ENCODE results near the gene UBE2K. TPM values are rescaled to one million over a fixed set of nuclear protein-coding genes. Genes with fewer than 3 reads are reported as not detected.

Gene UBE2K
- total RNA-seq, 1 experiment from 2014 or later = 151 TPM

GRCh38 chr4:39756159-39756558, 58.2 kb downstream of the UBE2K start:
- no peak for TF ChIP-seq CTCF (conservative IDR thresholded peaks at IDR 0.05)
- no peak overlapping the region for H3K4me2 ChIP-seq (ENCODE audit: insufficient read depth, insufficient read length, low read length)
- H4K5ac ChIP-seq (ENCODE audit: insufficient read length, low read depth, low read length) = no peak overlapping the region
- no CpG with 5 or more reads among the region's 2 CpGs for WGBS (ENCODE audit: extremely low coverage, insufficient read length, low lambda C conversion rate)
- no peak overlapping the region for H2BK120ac ChIP-seq (ENCODE audit: low read depth, low read length, poor library complexity, severe bottlenecking)
- H3K4me3 Mint-ChIP-seq = no peak overlapping the region
- no peak overlapping the region for H3K27ac ChIP-seq (ENCODE audit: insufficient read length, low read depth, low read length)
- H3K27ac Mint-ChIP-seq = no peak overlapping the region
- H2BK5ac ChIP-seq (ENCODE audit: insufficient read length, low read length) = no peak overlapping the region
- no peak for DNase-seq
- H3K4me1 Mint-ChIP-seq = peaks cover 8% of the 10 kb centered on the region in 2 experiments
- no peak overlapping the region for H3K14ac ChIP-seq (ENCODE audit: insufficient read depth, low read length)
- no peak overlapping the region for H2AFZ ChIP-seq (ENCODE audit: low read length)
- H3K23ac ChIP-seq (ENCODE audit: insufficient read length, low read depth, low read length) = no peak overlapping the region
- H2AK5ac ChIP-seq (ENCODE audit: insufficient read length, low read length) = no peak overlapping the region
- no peaks in the 10 kb centered on the region for H3K23me2 ChIP-seq (ENCODE audit: insufficient read length, low read depth, low read length, poor library complexity, severe bottlenecking)
- peaks cover 12 to 57% (median 48%) of the 10 kb centered on the region in 3 experiments; a peak in 6 of 7 replicates for H3K36me3 Mint-ChIP-seq (ENCODE audit: insufficient read depth in 1 of 3, low read depth in 3 of 3)
- H3K4ac ChIP-seq (ENCODE audit: low read depth, low read length) = no peak overlapping the region
- no peak overlapping the region for H3K56ac ChIP-seq (ENCODE audit: insufficient read length, low read depth, low read length)
- no peak overlapping the region for H2BK20ac ChIP-seq (ENCODE audit: low read depth, low read length, poor library complexity, severe bottlenecking)
- H3K9ac ChIP-seq (ENCODE audit: extremely low read depth, insufficient read length, low read length) = no peak overlapping the region
- no peak overlapping the region for H2BK15ac ChIP-seq (ENCODE audit: low read depth, low read length)
- H3K27me3 Mint-ChIP-seq (ENCODE audit: low read depth) = no peaks in the 10 kb centered on the region
- H3K79me1 ChIP-seq (ENCODE audit: insufficient read depth, low read depth, low read length, poor library complexity, severe bottlenecking) = no peaks in the 10 kb centered on the region
- H2BK12ac ChIP-seq (ENCODE audit: insufficient read length, low read depth, low read length) = no peak overlapping the region
- H3T11ph ChIP-seq (ENCODE audit: low read length) = no peak overlapping the region
- no peaks in the 10 kb centered on the region for H3K27me3 ChIP-seq (ENCODE audit: insufficient read depth, low read length)
- no peaks in the 10 kb centered on the region for H4K20me1 ChIP-seq (ENCODE audit: control insufficient read depth, insufficient read depth, insufficient read length)
- no peaks in the 10 kb centered on the region for H3K9me3 Mint-ChIP-seq
- no peak overlapping the region for H4K91ac ChIP-seq (ENCODE audit: insufficient read length, low read depth, low read length)
- no peak overlapping the region for H3K18ac ChIP-seq (ENCODE audit: insufficient read length, low read depth, low read length)
- no peaks in the 10 kb centered on the region for H3K4me1 ChIP-seq (ENCODE audit: insufficient read depth, low read length)
- no peaks in the 10 kb centered on the region for H3K79me2 ChIP-seq (ENCODE audit: insufficient read depth, low read length)
- no peaks in the 10 kb centered on the region for H3K9me3 ChIP-seq (ENCODE audit: control insufficient read depth, low read depth, low read length)
- H4K8ac ChIP-seq (replicated peaks; ENCODE audit: insufficient read length, low read depth, low read length) = no peak overlapping the region

Measured in H9 (cell line).